ENCODE data around the gene PLCL1.

PLCL1 gene

GRCh38 chr2:198042189-198042588, 237.8 kb downstream of the PLCL1 start:
- no peak for DNase-seq (ENCODE audit: insufficient read length, low spot score)
- FAIRE-seq: no peak

- no peak for FAIRE-seq
- no peak for DNase-seq (ENCODE audit: insufficient read length, low spot score)
Observed at GRCh38 chr2:198044777-198045176, 240.4 kb downstream of the PLCL1 start.

- FAIRE-seq (no peak), DNase-seq (ENCODE audit: insufficient read length, low spot score) (no peak)
Observed at GRCh38 chr2:198045227-198045626, 240.8 kb downstream of the PLCL1 start.

GRCh38 chr2:198052741-198053140, 248.3 kb downstream of the PLCL1 start:
- DNase-seq (ENCODE audit: insufficient read length, low spot score) (no peak), FAIRE-seq (no peak)

GRCh38 chr2:198053148-198053547, 248.8 kb downstream of the PLCL1 start:
- FAIRE-seq: no peak
- DNase-seq (ENCODE audit: insufficient read length, low spot score): no peak

- no peak for DNase-seq (ENCODE audit: insufficient read length, low spot score)
- no peak for FAIRE-seq
Observed at GRCh38 chr2:198053776-198054175, 249.4 kb downstream of the PLCL1 start.

- DNase-seq (ENCODE audit: insufficient read length, low spot score) (no peak), FAIRE-seq (no peak)
Observed at GRCh38 chr2:198054299-198054698, 249.9 kb downstream of the PLCL1 start.

- FAIRE-seq: no peak
- no peak for DNase-seq (ENCODE audit: insufficient read length, low spot score)
Observed at GRCh38 chr2:198055716-198056115, 251.3 kb downstream of the PLCL1 start.

GRCh38 chr2:198056836-198057235, 252.4 kb downstream of the PLCL1 start:
- FAIRE-seq (no peak), DNase-seq (ENCODE audit: insufficient read length, low spot score) (no peak)

GRCh38 chr2:198059800-198060199, 255.4 kb downstream of the PLCL1 start:
- FAIRE-seq (no peak), DNase-seq (ENCODE audit: insufficient read length, low spot score) (no peak)

GRCh38 chr2:198060277-198060676, 255.9 kb downstream of the PLCL1 start:
- DNase-seq (ENCODE audit: insufficient read length, low spot score) (no peak), FAIRE-seq (no peak)

- no peak for DNase-seq (ENCODE audit: insufficient read length, low spot score)
- no peak for FAIRE-seq
Observed at GRCh38 chr2:198062826-198063225, 258.4 kb downstream of the PLCL1 start.

GRCh38 chr2:198063242-198063641, 258.8 kb downstream of the PLCL1 start:
- FAIRE-seq: no peak
- DNase-seq (ENCODE audit: insufficient read length, low spot score): no peak

GRCh38 chr2:198065322-198065721, 260.9 kb downstream of the PLCL1 start:
- FAIRE-seq (no peak), DNase-seq (ENCODE audit: insufficient read length, low spot score) (no peak)

GRCh38 chr2:198066597-198066996, 262.2 kb downstream of the PLCL1 start:
- FAIRE-seq (no peak), DNase-seq (ENCODE audit: insufficient read length, low spot score) (no peak)

- DNase-seq (ENCODE audit: insufficient read length, low spot score) (no peak), FAIRE-seq (no peak)
Observed at GRCh38 chr2:198072655-198073054, 268.3 kb downstream of the PLCL1 start.

- FAIRE-seq (no peak), DNase-seq (ENCODE audit: insufficient read length, low spot score) (no peak)
Observed at GRCh38 chr2:198073253-198073652, 268.9 kb downstream of the PLCL1 start.

GRCh38 chr2:198077477-198077876, 273.1 kb downstream of the PLCL1 start:
- FAIRE-seq (no peak), DNase-seq (ENCODE audit: insufficient read length, low spot score) (no peak)

GRCh38 chr2:198080879-198081765, 276.7 kb downstream of the PLCL1 start:
- DNase-seq (ENCODE audit: insufficient read length, low spot score): no peak
- no peak for FAIRE-seq

- FAIRE-seq: no peak
- no peak for DNase-seq (ENCODE audit: insufficient read length, low spot score)
Observed at GRCh38 chr2:198084156-198084555, 279.8 kb downstream of the PLCL1 start.

GRCh38 chr2:198096002-198096401, 291.6 kb downstream of the PLCL1 start:
- DNase-seq (ENCODE audit: insufficient read length, low spot score) (no peak), FAIRE-seq (no peak)

GRCh38 chr2:198096965-198097364, 292.6 kb downstream of the PLCL1 start:
- FAIRE-seq: no peak
- no peak for DNase-seq (ENCODE audit: insufficient read length, low spot score)

GRCh38 chr2:198097630-198098029, 293.2 kb downstream of the PLCL1 start:
- DNase-seq (ENCODE audit: insufficient read length, low spot score) (no peak), FAIRE-seq (no peak)
